Measurements from ENCODE around the gene FAM228A. TPM values are rescaled to one million over a fixed set of nuclear protein-coding genes. Genes with fewer than 3 reads are reported as not detected.
"Not testable (repeated sequence)": the region's sequence is repeated elsewhere in the genome, so short reads cannot be mapped to it uniquely, and the experiment has no call there.

Gene FAM228A
- total RNA-seq, 1 donor from 2014 or later, result 0.15 TPM

GRCh38 chr2:24183366-24184069 lies 8.7 kb downstream of the FAM228A start:
- DNase-seq (no peak), ATAC-seq (no peak)
- intact Hi-C loops (cut with micrococcal nuclease), result no loop called here

GRCh38 chr2:24189551-24189950 lies 14.7 kb downstream of the FAM228A start:
- intact Hi-C loops (cut with micrococcal nuclease), result no loop called here
- DNase-seq, result no peak
- ATAC-seq, result no peak

- ATAC-seq (no peak), DNase-seq (no peak)
- intact Hi-C loops (cut with micrococcal nuclease), result no loop called here
Observed at GRCh38 chr2:24190503-24190902, 15.7 kb downstream of the FAM228A start.

GRCh38 chr2:24191156-24191555 lies 16.3 kb downstream of the FAM228A start:
- DNase-seq, result no peak
- intact Hi-C loops (cut with micrococcal nuclease), result no loop called here
- no peak for ATAC-seq

- ATAC-seq (no peak), DNase-seq (no peak)
- intact Hi-C loops (cut with micrococcal nuclease), result no loop called here
Observed at GRCh38 chr2:24191848-24192247, 17.0 kb downstream of the FAM228A start.

GRCh38 chr2:24197213-24197612 lies 22.4 kb downstream of the FAM228A start:
- DNase-seq, result not testable (repeated sequence)

GRCh38 chr2:24199968-24200590 lies 25.2 kb downstream of the FAM228A start:
- peak; percentile 77 for ATAC-seq
- intact Hi-C loops (cut with micrococcal nuclease), result no loop called here

More at GRCh38 chr2:24197213-24197612, 22.4 kb downstream of the FAM228A start:
- ATAC-seq; intact Hi-C loops (cut with micrococcal nuclease): not testable (repeated sequence)

GRCh38 chr2:24200799-24201198 lies 25.9 kb downstream of the FAM228A start:
- intact Hi-C loops (cut with micrococcal nuclease), result no loop called here
- peak; percentile 30 for ATAC-seq
- DNase-seq, result no peak

More at GRCh38 chr2:24199968-24200590, 25.2 kb downstream of the FAM228A start:
- DNase-seq, result peak; percentile 43

- no peak for ATAC-seq
- intact Hi-C loops (cut with micrococcal nuclease), result no loop called here
- no peak for DNase-seq
Observed at GRCh38 chr2:24203029-24203786, 28.4 kb downstream of the FAM228A start.

GRCh38 chr2:24203787-24204150 lies 28.9 kb downstream of the FAM228A start:
- ATAC-seq (no peak), DNase-seq (no peak)
- intact Hi-C loops (cut with micrococcal nuclease), result no loop called here

- no peak for ATAC-seq
- DNase-seq, result no peak
- intact Hi-C loops (cut with micrococcal nuclease), result no loop called here
Observed at GRCh38 chr2:24204505-24204904, 29.7 kb downstream of the FAM228A start.

- intact Hi-C loops (cut with micrococcal nuclease), result no loop called here
- no peak for DNase-seq
- ATAC-seq, result no peak
Observed at GRCh38 chr2:24205131-24205530, 30.3 kb downstream of the FAM228A start.

GRCh38 chr2:24206242-24206641 lies 31.4 kb downstream of the FAM228A start:
- intact Hi-C loops (cut with micrococcal nuclease), result no loop called here
- DNase-seq, result no peak
- ATAC-seq, result no peak

GRCh38 chr2:24206714-24207113 lies 31.9 kb downstream of the FAM228A start:
- no peak for DNase-seq
- intact Hi-C loops (cut with micrococcal nuclease), result no loop called here

GRCh38 chr2:24207359-24207758 lies 32.5 kb downstream of the FAM228A start:
- ATAC-seq (no peak), DNase-seq (no peak)
- intact Hi-C loops (cut with micrococcal nuclease), result no loop called here

More at GRCh38 chr2:24206714-24207113, 31.9 kb downstream of the FAM228A start:
- ATAC-seq, result no peak

GRCh38 chr2:24208490-24208889 lies 33.6 kb downstream of the FAM228A start:
- DNase-seq, result no peak
- intact Hi-C loops (cut with micrococcal nuclease), result no loop called here
- ATAC-seq, result no peak

- intact Hi-C loops (cut with micrococcal nuclease), result no loop called here
- ATAC-seq, result no peak
Observed at GRCh38 chr2:24209389-24210105, 34.7 kb downstream of the FAM228A start.

GRCh38 chr2:24210106-24210455 lies 35.2 kb downstream of the FAM228A start:
- ATAC-seq, result no peak
- DNase-seq, result no peak
- intact Hi-C loops (cut with micrococcal nuclease), result no loop called here

More at GRCh38 chr2:24209389-24210105, 34.7 kb downstream of the FAM228A start:
- DNase-seq, result no peak

GRCh38 chr2:24210723-24211122 lies 35.9 kb downstream of the FAM228A start:
- ATAC-seq (no peak), DNase-seq (no peak)
- intact Hi-C loops (cut with micrococcal nuclease), result no loop called here

GRCh38 chr2:24211408-24211807 lies 36.6 kb downstream of the FAM228A start:
- ATAC-seq (no peak), DNase-seq (no peak)
- intact Hi-C loops (cut with micrococcal nuclease), result no loop called here

All from left ventricle myocardium superior (tissue), 1 donor.